G401.6 (cell line): Measurements from ENCODE around the gene COL5A1.

ENCODE experiments used
- FAIRE-seq: peaks from 2 replicates; lab custom pipeline; 2012; peaks lifted over from hg19 to GRCh38; lab: Jason Lieb, UNC

The COL5A1 gene

GRCh38 chr9:134744385-134745295, 103.0 kb downstream of the COL5A1 start:
- no peak for FAIRE-seq

- FAIRE-seq, result no peak
These were observed 106.4 kb downstream of the COL5A1 start for GRCh38 chr9:134747951-134748489.

- no peak for FAIRE-seq
These were observed 107.0 kb downstream of the COL5A1 start for GRCh38 chr9:134748591-134748990.

GRCh38 chr9:134750450-134751155, 109.0 kb downstream of the COL5A1 start:
- no peak for FAIRE-seq

GRCh38 chr9:134751622-134752021, 110.0 kb downstream of the COL5A1 start:
- no peak for FAIRE-seq

GRCh38 chr9:134752471-134753168, 111.0 kb downstream of the COL5A1 start:
- FAIRE-seq, result no peak

- FAIRE-seq, result no peak
These were observed 111.6 kb downstream of the COL5A1 start for GRCh38 chr9:134753191-134753590.

- no peak for FAIRE-seq
These were observed 113.8 kb downstream of the COL5A1 start for GRCh38 chr9:134755221-134755907.

GRCh38 chr9:134756098-134756497, 114.5 kb downstream of the COL5A1 start:
- no peak for FAIRE-seq

- FAIRE-seq, result no peak
These were observed 115.8 kb downstream of the COL5A1 start for GRCh38 chr9:134757216-134757975.

- FAIRE-seq, result no peak
These were observed 117.5 kb downstream of the COL5A1 start for GRCh38 chr9:134758949-134759607.

GRCh38 chr9:134759913-134760312, 118.3 kb downstream of the COL5A1 start:
- FAIRE-seq, result no peak

- no peak for FAIRE-seq
These were observed 119.3 kb downstream of the COL5A1 start for GRCh38 chr9:134760750-134761420.

GRCh38 chr9:134764473-134765269, 123.1 kb downstream of the COL5A1 start:
- no peak for FAIRE-seq

- no peak for FAIRE-seq
These were observed 124.2 kb downstream of the COL5A1 start for GRCh38 chr9:134765785-134766184.

- FAIRE-seq, result no peak
These were observed 125.0 kb downstream of the COL5A1 start for GRCh38 chr9:134766587-134766986.

GRCh38 chr9:134768332-134768708, 126.7 kb downstream of the COL5A1 start:
- no peak for FAIRE-seq

- FAIRE-seq, result no peak
These were observed 127.2 kb downstream of the COL5A1 start for GRCh38 chr9:134768709-134769351.
